HG02763 (cell line): Measurements from ENCODE around the gene GNRH2.
"Not testable (repeated sequence)": the region's sequence is repeated elsewhere in the genome, so short reads cannot be mapped to it uniquely, and the experiment has no call there.

ENCODE experiments used
- ATAC-seq: cut with Tn5 transposase; IDR thresholded peaks from one replicate; pipeline ENCODE4 v1.9.1; 2021; ENCODE audit warnings: mild to moderate bottlenecking, moderate library complexity; ENCODE audit not compliant: unreplicated experiment

GNRH2 gene

GRCh38 chr20:3041854-3042409 is 1.5 kb upstream of the GNRH2 start:
- no peak for ATAC-seq

GRCh38 chr20:3042625-3043024 is 797 bp upstream of the GNRH2 start:
- ATAC-seq: no peak

- ATAC-seq: no peak
These were observed 1.0 kb downstream of the GNRH2 start for GRCh38 chr20:3044336-3044965.

- peak; percentile 41 for ATAC-seq
These were observed 1.8 kb downstream of the GNRH2 start for GRCh38 chr20:3045042-3045815.

- ATAC-seq: peak; percentile 85
These were observed 2.6 kb downstream of the GNRH2 start, which contains the start of gene MRPS26 for GRCh38 chr20:3045816-3046676. TSS of gene MRPS26 (plus strand) at chr20:3046052. CDS start at chr20:3046069, 17 bp downstream.

- no peak for ATAC-seq
These were observed 3.4 kb downstream of the GNRH2 start for GRCh38 chr20:3046677-3047462.

GRCh38 chr20:3047486-3048419 is 4.3 kb downstream of the GNRH2 start:
- no peak for ATAC-seq

GRCh38 chr20:3051385-3052019 is 8.1 kb downstream of the GNRH2 start:
- no peak for ATAC-seq

GRCh38 chr20:3059489-3059888 is 16.1 kb downstream of the GNRH2 start:
- no peak for ATAC-seq

- ATAC-seq: not testable (repeated sequence)
These were observed 20.7 kb downstream of the GNRH2 start for GRCh38 chr20:3064119-3064518.

GRCh38 chr20:3067139-3068014 is 24.0 kb downstream of the GNRH2 start:
- no peak for ATAC-seq

GRCh38 chr20:3068075-3068474 is 24.7 kb downstream of the GNRH2 start:
- ATAC-seq: no peak

GRCh38 chr20:3068986-3069900 is 25.8 kb downstream of the GNRH2 start:
- no peak for ATAC-seq

GRCh38 chr20:3070725-3071124 is 27.3 kb downstream of the GNRH2 start:
- ATAC-seq: no peak

- no peak for ATAC-seq
These were observed 27.8 kb downstream of the GNRH2 start for GRCh38 chr20:3071266-3071609.

- no peak for ATAC-seq
These were observed 28.4 kb downstream of the GNRH2 start, which contains the start of gene OXT for GRCh38 chr20:3071610-3072529. TSS of gene OXT (plus strand) at chr20:3071620. CDS start at chr20:3071656, 36 bp downstream.
